ENCODE data around the gene SYPL1.

SYPL1 gene

DNA sequence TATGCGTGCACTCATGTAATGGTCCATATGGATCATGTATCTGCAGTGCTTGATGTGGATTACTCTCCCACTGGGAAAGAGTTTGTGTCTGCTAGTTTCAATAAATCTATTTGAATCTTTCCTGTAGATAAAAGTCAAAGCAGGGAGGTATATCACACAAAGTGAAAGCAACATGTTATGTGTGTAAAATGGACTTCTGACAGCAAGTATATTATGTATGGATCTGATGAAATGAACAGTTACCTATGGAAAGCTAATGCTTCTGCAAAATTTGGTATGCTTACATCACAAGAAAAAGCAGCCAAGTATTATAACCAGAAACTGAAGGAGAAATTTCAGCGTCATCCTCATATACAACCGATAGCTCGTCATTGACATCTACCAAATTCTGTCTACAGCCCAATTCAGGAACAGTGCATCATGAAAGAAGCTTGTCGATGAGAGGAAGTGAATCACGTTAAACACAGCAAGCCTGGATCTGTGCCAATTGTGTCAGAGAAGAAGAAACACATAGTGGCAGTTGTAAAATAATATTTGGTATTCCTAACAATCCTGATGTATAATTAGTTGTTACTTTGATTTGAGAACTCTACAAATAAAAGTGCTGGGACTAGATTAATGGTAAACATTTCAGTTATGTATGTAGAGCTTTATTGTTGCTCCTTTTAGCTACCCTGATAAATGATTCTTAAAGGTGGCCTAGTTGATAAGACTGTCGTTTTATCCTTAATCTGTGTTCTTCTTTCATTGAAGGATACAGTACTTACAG is 14.2 kb upstream of the SYPL1 start:
- Histone ChIP-seq H3K36me3 (ENCODE audit: control insufficient read depth in 2 of 2, insufficient read depth in 1 of 2, low read length in 2 of 2) (no peaks in the 10 kb centered on the region), H3K4me3 (ENCODE audit: low read depth, low read length) (no peak overlapping the region), H3K27ac (ENCODE audit: extremely low read depth, low read depth, low read length) (no peak overlapping the region), H3K4me1 (ENCODE audit: control insufficient read depth, insufficient read depth, low read length) (peaks cover 3% of the 10 kb centered on the region; the same call in 1 of the 2 replicates), H3K9me3 (ENCODE audit: control insufficient read depth, insufficient read depth, low read depth, low read length) (no peaks in the 10 kb centered on the region)
- TF ChIP-seq ZNF776 (tag by site-specific recombination; IDR thresholded peaks at IDR 0.05; ENCODE audit: borderline replicate concordance) (no peak), ZNF830 (tag by site-specific recombination; IDR thresholded peaks at IDR 0.05; ENCODE audit: low read depth) (no peak), ZBTB17 (tag by site-specific recombination; IDR thresholded peaks at IDR 0.05) (peak; percentile 30; the same call in 1 of the 2 replicates)
- CTCF ChIA-PET = interaction anchor here (0.6 kb wide), 2 partner anchors 29 to 436 kb away, joined by 3 read pairs; no protein-coding TSS in a partner anchor
- POLR2A ChIA-PET = interaction anchor here (0.6 kb wide), 1 partner anchor 13 kb away, joined by 3 read pairs; no protein-coding TSS in a partner anchor

GRCh38 chr7:106125417-106125816 is 13.3 kb upstream of the SYPL1 start:
- Histone ChIP-seq H3K4me1 (ENCODE audit: control insufficient read depth, insufficient read depth, low read length) (peaks cover 3% of the 10 kb centered on the region; the same call in 1 of the 2 replicates), H3K9me3 (ENCODE audit: control insufficient read depth, insufficient read depth, low read depth, low read length) (no peaks in the 10 kb centered on the region), H3K27ac (ENCODE audit: extremely low read depth, low read depth, low read length) (no peak overlapping the region), H3K36me3 (ENCODE audit: control insufficient read depth in 2 of 2, insufficient read depth in 1 of 2, low read length in 2 of 2) (no peaks in the 10 kb centered on the region), H3K4me3 (ENCODE audit: low read depth, low read length) (no peak overlapping the region)
- ChIA-PET CTCF (interaction anchor here (0.9 to 1.2 kb wide), 2 partner anchors 29 to 88 kb away, joined by 3 to 4 read pairs; no protein-coding TSS in a partner anchor), POLR2A (no interaction called here)
- TF ChIP-seq ZNF423 (tag by site-specific recombination; IDR thresholded peaks at IDR 0.05) (no peak), ZBTB7A (tag by site-specific recombination; IDR thresholded peaks at IDR 0.05; ENCODE audit: low read depth) (no peak), YY1 (tag by site-specific recombination; IDR thresholded peaks at IDR 0.05) (no peak), REPIN1 (tag by site-specific recombination; IDR thresholded peaks at IDR 0.05; ENCODE audit: low read depth) (no peak), ZNF623 (tag by site-specific recombination; IDR thresholded peaks at IDR 0.05) (no peak), ZNF133 (tag by site-specific recombination; IDR thresholded peaks at IDR 0.05) (no peak), ZNF626 (tag by site-specific recombination; IDR thresholded peaks at IDR 0.05) (no peak), ZNF704 (tag by site-specific recombination; IDR thresholded peaks at IDR 0.05) (no peak), ZBTB21 (tag by site-specific recombination; IDR thresholded peaks at IDR 0.05) (no peak), SETDB1 (IDR thresholded peaks at IDR 0.05; ENCODE audit: insufficient read length, low read length) (no peak)

DNA sequence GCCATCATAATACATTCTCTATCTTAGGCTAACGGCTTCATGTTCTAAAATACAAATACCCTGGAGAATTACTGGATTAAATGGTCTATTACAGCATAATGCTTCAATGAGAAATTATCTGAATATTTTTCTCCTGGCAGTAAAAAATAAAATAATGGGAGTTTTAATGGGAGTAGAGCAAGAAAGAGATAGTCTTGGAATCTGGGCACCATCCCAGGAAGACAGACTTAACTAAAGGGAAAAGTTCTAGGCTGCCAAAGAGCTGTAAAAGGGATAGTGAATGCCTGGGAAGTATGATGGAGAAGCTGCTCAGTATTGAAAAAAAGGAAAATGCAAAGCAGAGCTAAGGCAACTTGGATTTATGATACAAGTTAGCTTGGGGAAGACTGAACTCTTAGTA is 12.1 kb upstream of the SYPL1 start:
- Histone ChIP-seq H3K4me1 (ENCODE audit: control insufficient read depth, insufficient read depth, low read length) (peaks cover 3% of the 10 kb centered on the region; the same call in 1 of the 2 replicates), H3K27ac (ENCODE audit: extremely low read depth, low read depth, low read length) (no peak overlapping the region), H3K36me3 (ENCODE audit: control insufficient read depth in 2 of 2, insufficient read depth in 1 of 2, low read length in 2 of 2) (no peaks in the 10 kb centered on the region), H3K9me3 (ENCODE audit: control insufficient read depth, insufficient read depth, low read depth, low read length) (no peaks in the 10 kb centered on the region), H3K4me3 (ENCODE audit: low read depth, low read length) (no peak overlapping the region)
- TF ChIP-seq KLF9 (tag by site-specific recombination; IDR thresholded peaks at IDR 0.05; ENCODE audit: low read depth) (no peak), ZBTB20 (tag by site-specific recombination; IDR thresholded peaks at IDR 0.05) (no peak), ZNF175 (tag by site-specific recombination; IDR thresholded peaks at IDR 0.05) (no peak), ZNF664 (tag by site-specific recombination; IDR thresholded peaks at IDR 0.05) (no peak), ZBTB21 (tag by site-specific recombination; IDR thresholded peaks at IDR 0.05) (no peak)
- ChIA-PET CTCF (interaction anchor here (1.2 kb wide), 1 partner anchor 87 kb away, joined by 4 read pairs; no protein-coding TSS in a partner anchor), POLR2A (no interaction called here)

- no peaks in the 10 kb centered on the region for H3K9me3 ChIP-seq (ENCODE audit: control insufficient read depth, insufficient read depth, low read depth, low read length)
- no peak for TF ChIP-seq KLF1 (tag by site-specific recombination; IDR thresholded peaks at IDR 0.05)
- no peak for TF ChIP-seq ZNF394 (tag by site-specific recombination; IDR thresholded peaks at IDR 0.05; ENCODE audit: borderline replicate concordance)
- no peak for TF ChIP-seq ZNF830 (tag by site-specific recombination; IDR thresholded peaks at IDR 0.05; ENCODE audit: low read depth)
- TF ChIP-seq ZNF324 (tag by site-specific recombination; IDR thresholded peaks at IDR 0.05) = no peak
- no peak for TF ChIP-seq ZBTB11 (tag by site-specific recombination; conservative IDR thresholded peaks at IDR 0.05; ENCODE audit: low read depth)
- H3K4me3 ChIP-seq (ENCODE audit: low read depth, low read length) = no peak overlapping the region
- H3K27ac ChIP-seq (ENCODE audit: extremely low read depth, low read depth, low read length) = no peak overlapping the region
- ChIA-PET CTCF (no interaction called here), POLR2A (no interaction called here)
- no peaks in the 10 kb centered on the region for H3K36me3 ChIP-seq (ENCODE audit: control insufficient read depth in 2 of 2, insufficient read depth in 1 of 2, low read length in 2 of 2)
- peaks cover 3% of the 10 kb centered on the region; the same call in 1 of the 2 replicates for H3K4me1 ChIP-seq (ENCODE audit: control insufficient read depth, insufficient read depth, low read length)
These were observed 10.6 kb upstream of the SYPL1 start for GRCh38 chr7:106122713-106123112.

Data from HEK293 (cell line).